ENCODE measurements around the gene CFAP68.
"Not testable (repeated sequence)": the region's sequence is repeated elsewhere in the genome, so short reads cannot be mapped to it uniquely, and the experiment has no call there.

The CFAP68 gene

DNA sequence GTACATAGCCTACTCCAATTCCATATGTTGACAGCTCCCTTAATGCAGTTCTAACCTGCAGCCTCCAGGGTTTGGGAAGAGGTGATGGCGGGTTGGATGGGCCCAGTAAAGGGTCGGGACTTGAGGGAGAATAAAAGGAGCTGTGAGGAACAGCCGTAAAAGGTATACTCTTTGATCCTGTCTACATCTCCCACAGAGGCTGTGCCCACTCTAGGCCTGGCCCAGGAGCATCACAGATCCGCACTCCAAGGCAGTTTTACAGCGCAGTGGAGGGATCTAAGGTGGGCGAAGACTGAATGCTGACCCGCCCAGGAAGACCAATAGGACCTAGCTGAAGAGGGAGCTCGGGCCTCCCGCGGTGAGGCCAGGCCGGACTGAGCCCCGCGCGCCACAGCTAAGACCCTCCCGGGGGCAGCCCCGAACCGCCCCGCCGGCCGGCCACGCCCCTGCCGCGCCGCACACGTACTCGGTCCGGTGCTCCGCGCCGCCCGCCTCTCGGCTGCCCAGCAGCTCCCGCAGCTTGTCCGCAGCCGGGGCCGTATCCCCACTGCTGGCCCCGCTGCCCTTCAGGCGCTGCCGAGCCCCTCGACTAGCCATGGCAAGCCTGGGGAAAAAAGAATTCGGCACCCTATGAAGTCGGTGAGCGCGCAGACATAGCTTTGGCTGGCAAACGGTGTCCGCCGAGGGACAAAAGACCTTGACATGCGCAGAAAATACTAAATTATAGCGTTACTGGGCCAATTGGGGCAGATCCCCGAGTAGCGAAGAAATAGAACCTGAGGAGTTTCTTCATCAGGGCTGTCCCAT lies 8.3 kb upstream of the CFAP68 start, which contains the start of gene ALG9:
ALG9 (minus strand) TSS at position 696 of the 807 bp plus-strand sequence; CDS start at position 597, 99 bp downstream.
- Histone ChIP-seq H3K27me3 (ENCODE audit: control insufficient read depth in 1 of 2, insufficient read depth in 2 of 2, low read length in 2 of 2) (no peaks in the 10 kb centered on the region), H3K4me3 (ENCODE audit: low read depth in 1 of 2, low read length in 2 of 2) (peak within 1 kb of the TSS; percentile 83 to 97), H3K4me1 (ENCODE audit: insufficient read depth, low read length) (peaks cover 18% of the 10 kb centered on the region), H3K36me3 (ENCODE audit: insufficient read depth, low read length) (peaks cover 32% of the 10 kb centered on the region), H3K9me3 (ENCODE audit: low read length) (no peaks in the 10 kb centered on the region), H3K27ac (ENCODE audit: low read depth, low read length) (peak within 1 kb of the TSS; percentile 89), H3K9ac (ENCODE audit: low read length) (peak within 1 kb of the TSS; percentile 80)

DNA sequence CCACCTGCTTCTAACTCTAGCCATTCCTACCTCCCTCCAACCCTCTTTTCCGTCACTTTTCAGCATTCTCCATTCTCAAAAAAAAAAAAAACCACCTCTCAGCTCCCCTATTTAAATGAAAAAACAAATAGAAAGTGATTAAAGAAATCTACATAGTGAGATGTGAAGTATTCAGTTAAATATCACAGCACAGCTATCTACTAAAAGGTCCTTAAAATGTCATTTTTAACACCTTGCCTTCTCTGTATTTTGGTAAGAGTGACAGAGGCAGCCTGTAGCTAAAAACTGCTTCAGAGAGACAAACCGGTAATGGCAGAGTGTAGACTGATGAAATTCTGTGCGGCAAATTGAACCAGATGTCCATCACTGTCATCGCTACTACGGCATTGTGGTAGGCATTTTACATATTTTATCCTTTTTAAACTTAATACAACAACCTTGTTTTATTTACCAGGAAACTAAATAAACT lies 7.6 kb upstream of the CFAP68 start:
- no peaks in the 10 kb centered on the region for H3K9me3 ChIP-seq (ENCODE audit: low read length)
- H3K27ac ChIP-seq (ENCODE audit: low read depth, low read length) = peak overlapping the region; percentile 89
- peak overlapping the region; percentile 80 for H3K9ac ChIP-seq (ENCODE audit: low read length)
- peaks cover 26% of the 10 kb centered on the region for H3K36me3 ChIP-seq (ENCODE audit: insufficient read depth, low read length)
- peak overlapping the region; percentile 17 to 97 for H3K4me3 ChIP-seq (ENCODE audit: low read depth in 1 of 2, low read length in 2 of 2)
- peaks cover 18% of the 10 kb centered on the region for H3K4me1 ChIP-seq (ENCODE audit: insufficient read depth, low read length)
- no peaks in the 10 kb centered on the region for H3K27me3 ChIP-seq (ENCODE audit: control insufficient read depth in 1 of 2, insufficient read depth in 2 of 2, low read length in 2 of 2)

DNA sequence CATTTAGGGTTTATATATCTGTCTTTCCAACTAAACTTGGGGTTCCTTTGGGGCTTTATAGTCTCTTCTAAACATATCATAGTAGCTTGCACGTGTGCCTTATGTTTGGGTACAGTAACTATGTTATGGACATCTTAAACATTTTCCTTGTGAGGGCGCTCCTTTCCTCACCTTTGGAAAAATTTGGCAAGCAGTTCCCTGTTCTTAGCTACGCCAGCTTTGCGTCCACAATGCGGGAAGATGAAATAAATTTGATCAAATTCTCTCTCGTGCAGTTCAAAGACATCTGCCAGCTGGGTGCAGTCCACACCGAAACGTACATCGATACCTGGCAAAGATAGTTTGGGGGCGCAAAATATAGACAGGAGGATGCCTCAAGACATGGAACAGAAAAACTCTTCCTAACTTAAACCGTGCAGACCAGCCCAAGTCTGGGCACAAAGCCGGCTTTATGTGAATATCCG lies 924 bp upstream of the CFAP68 start:
- H3K36me3 ChIP-seq (ENCODE audit: insufficient read depth, low read length) = peaks cover 5% of the 10 kb centered on the region
- peaks cover 8% of the 10 kb centered on the region for H3K4me1 ChIP-seq (ENCODE audit: insufficient read depth, low read length)
- H3K27me3 ChIP-seq (ENCODE audit: control insufficient read depth in 1 of 2, insufficient read depth in 2 of 2, low read length in 2 of 2) = no peaks in the 10 kb centered on the region
- H3K9me3 ChIP-seq (ENCODE audit: low read length) = no peaks in the 10 kb centered on the region
- H3K4me3 ChIP-seq (ENCODE audit: low read depth in 1 of 2, low read length in 2 of 2) = peak overlapping the region; percentile 78 to 80
- peak overlapping the region; percentile 99 for H3K27ac ChIP-seq (ENCODE audit: low read depth, low read length)
- H3K9ac ChIP-seq (ENCODE audit: low read length) = peak overlapping the region; percentile 58

DNA sequence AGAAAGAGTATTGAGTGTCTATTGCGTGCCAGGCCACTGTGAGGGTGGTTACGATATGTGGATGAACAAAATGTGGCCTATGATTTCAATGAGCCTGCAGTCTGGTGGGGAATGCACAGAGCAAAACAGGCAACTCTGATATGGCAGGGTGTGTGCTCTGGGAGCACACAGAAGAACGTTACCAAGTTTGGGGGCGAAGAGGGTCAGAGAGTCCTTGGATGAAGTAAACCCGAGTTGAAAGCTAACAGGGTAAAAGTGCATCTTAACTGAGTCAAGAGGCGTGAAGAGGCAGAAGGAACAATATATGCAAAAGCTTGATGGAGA lies 258 bp downstream of the CFAP68 start:
- peaks cover 5% of the 10 kb centered on the region for H3K36me3 ChIP-seq (ENCODE audit: insufficient read depth, low read length)
- H3K27ac ChIP-seq (ENCODE audit: low read depth, low read length) = peak overlapping the region; percentile 99
- H3K4me3 ChIP-seq (ENCODE audit: low read depth in 1 of 2, low read length in 2 of 2) = peak overlapping the region; percentile 78 to 80
- H3K9me3 ChIP-seq (ENCODE audit: low read length) = no peaks in the 10 kb centered on the region
- peaks cover 8% of the 10 kb centered on the region for H3K4me1 ChIP-seq (ENCODE audit: insufficient read depth, low read length)
- peak overlapping the region; percentile 80 for H3K9ac ChIP-seq (ENCODE audit: low read length)
- no peaks in the 10 kb centered on the region for H3K27me3 ChIP-seq (ENCODE audit: control insufficient read depth in 1 of 2, insufficient read depth in 2 of 2, low read length in 2 of 2)

DNA sequence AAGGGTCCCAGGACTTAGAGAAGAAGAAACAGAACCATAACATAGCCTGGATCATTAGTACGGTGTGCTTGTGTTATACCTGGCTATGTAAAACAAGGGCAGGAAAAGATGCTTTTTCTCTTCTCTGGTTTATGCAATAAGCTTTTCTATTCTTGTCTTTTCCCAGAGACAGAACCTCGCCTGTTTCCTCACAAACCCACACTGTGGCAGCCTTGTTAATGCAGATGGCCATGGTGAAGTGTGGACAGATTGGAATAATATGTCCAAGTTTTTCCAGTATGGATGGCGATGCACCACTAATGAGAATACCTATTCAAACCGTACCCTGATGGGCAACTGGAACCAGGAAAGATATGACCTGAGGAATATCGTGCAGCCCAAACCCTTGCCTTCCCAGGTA lies 2.9 kb downstream of the CFAP68 start:
- Histone ChIP-seq H3K9me3 (ENCODE audit: low read length) (no peaks in the 10 kb centered on the region), H3K9ac (ENCODE audit: low read length) (no peak overlapping the region), H3K4me1 (ENCODE audit: insufficient read depth, low read length) (peaks cover 8% of the 10 kb centered on the region), H3K4me3 (ENCODE audit: low read depth in 1 of 2, low read length in 2 of 2) (no peak overlapping the region), H3K27me3 (ENCODE audit: control insufficient read depth in 1 of 2, insufficient read depth in 2 of 2, low read length in 2 of 2) (no peaks in the 10 kb centered on the region), H3K27ac (ENCODE audit: low read depth, low read length) (no peak overlapping the region), H3K36me3 (ENCODE audit: insufficient read depth, low read length) (no peaks in the 10 kb centered on the region)

DNA sequence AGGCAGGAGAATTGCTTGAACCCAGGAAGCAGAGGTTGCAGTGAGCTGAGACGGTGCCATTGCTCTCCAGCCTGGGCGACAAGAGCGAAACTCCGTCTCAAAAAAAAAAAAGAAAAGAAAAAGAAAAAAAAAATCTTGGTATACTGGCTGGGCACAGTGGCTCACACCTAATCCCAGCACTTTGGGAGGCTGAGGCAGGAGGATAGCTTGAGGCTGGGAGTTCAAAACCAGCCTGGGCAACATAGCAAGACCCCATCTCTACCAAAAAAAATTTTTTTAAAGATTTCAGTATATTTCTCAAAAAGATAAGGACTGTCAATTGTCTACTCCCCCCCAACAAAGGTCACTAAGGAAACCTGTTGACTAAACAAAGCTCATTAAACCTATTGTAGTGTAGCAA lies 5.7 kb downstream of the CFAP68 start:
- not testable (repeated sequence) for H3K36me3 ChIP-seq (ENCODE audit: insufficient read depth, low read length); H3K9me3 ChIP-seq (ENCODE audit: low read length); H3K9ac ChIP-seq (ENCODE audit: low read length); H3K4me1 ChIP-seq (ENCODE audit: insufficient read depth, low read length); H3K27me3 ChIP-seq (ENCODE audit: control insufficient read depth in 1 of 2, insufficient read depth in 2 of 2, low read length in 2 of 2); H3K27ac ChIP-seq (ENCODE audit: low read depth, low read length); H3K4me3 ChIP-seq (ENCODE audit: low read depth in 1 of 2, low read length in 2 of 2)

DNA sequence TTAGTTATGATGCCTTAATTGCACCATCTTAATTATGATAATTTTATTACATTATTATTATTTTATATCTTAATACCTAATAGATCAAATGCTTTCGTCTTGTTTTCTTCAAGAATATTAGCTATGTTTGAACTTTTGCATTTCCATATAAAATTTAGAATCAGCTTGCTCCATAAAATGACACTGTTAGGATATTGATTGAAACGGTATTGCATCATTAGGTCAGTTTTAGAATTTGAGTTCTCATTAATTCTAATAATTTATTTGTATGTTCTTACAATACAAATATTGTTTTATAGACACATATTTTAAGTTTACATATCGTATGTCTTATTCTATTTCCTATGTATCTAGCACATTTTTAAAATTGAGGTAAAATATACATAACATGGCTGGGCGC lies 6.7 kb downstream of the CFAP68 start:
- Histone ChIP-seq H3K4me3 (ENCODE audit: low read depth in 1 of 2, low read length in 2 of 2) (no peak overlapping the region), H3K27ac (ENCODE audit: low read depth, low read length) (no peak overlapping the region), H3K36me3 (ENCODE audit: insufficient read depth, low read length) (no peaks in the 10 kb centered on the region), H3K9ac (ENCODE audit: low read length) (no peak overlapping the region), H3K4me1 (ENCODE audit: insufficient read depth, low read length) (no peaks in the 10 kb centered on the region), H3K9me3 (ENCODE audit: low read length) (no peaks in the 10 kb centered on the region), H3K27me3 (ENCODE audit: control insufficient read depth in 1 of 2, insufficient read depth in 2 of 2, low read length in 2 of 2) (no peaks in the 10 kb centered on the region)

DNA sequence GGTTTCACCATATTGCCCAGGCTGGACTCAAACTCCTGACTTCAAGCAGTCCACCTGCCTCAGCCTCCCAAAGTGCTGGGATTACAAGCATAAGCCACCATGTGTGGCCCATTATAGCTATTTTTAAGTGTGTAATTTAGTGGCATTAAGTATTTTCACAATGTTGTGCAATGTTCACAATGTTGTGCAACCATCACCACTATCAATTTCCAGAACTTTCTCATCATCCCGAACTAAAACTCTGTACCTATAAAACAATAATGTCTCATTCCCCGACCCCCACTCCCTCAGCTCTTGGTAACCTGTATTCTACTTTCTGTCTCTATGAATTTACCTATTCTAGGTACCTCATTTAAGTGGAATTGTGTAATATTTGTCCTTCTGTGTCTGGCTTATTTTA lies 7.5 kb downstream of the CFAP68 start:
- Histone ChIP-seq H3K9me3 (ENCODE audit: low read length) (no peaks in the 10 kb centered on the region), H3K9ac (ENCODE audit: low read length) (no peak overlapping the region), H3K36me3 (ENCODE audit: insufficient read depth, low read length) (no peaks in the 10 kb centered on the region), H3K4me3 (ENCODE audit: low read depth in 1 of 2, low read length in 2 of 2) (no peak overlapping the region), H3K27ac (ENCODE audit: low read depth, low read length) (no peak overlapping the region), H3K27me3 (ENCODE audit: control insufficient read depth in 1 of 2, insufficient read depth in 2 of 2, low read length in 2 of 2) (no peaks in the 10 kb centered on the region), H3K4me1 (ENCODE audit: insufficient read depth, low read length) (no peaks in the 10 kb centered on the region)

DNA sequence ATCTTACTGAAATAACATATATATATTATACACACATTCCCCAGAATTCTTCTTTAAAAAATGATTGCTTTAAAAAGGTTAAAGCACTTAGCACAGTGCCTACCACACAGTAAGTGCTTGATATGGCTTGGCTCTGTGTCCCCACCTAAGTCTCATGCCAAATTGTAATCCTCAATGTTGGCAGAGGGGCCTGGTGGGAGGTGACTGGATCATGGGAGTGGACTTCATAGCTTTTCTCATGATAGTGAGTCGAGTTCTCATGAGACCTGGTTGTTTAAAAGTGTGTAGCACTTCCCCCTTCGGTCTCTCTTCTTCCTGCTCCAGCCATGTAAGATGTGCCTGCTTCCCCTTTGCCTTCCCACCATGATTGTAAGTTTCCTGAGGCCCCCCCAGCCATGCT lies 26.1 kb downstream of the CFAP68 start:
- Histone ChIP-seq H3K27me3 (ENCODE audit: control insufficient read depth in 1 of 2, insufficient read depth in 2 of 2, low read length in 2 of 2) (no peaks in the 10 kb centered on the region), H3K4me3 (ENCODE audit: low read depth in 1 of 2, low read length in 2 of 2) (no peak overlapping the region), H3K9me3 (ENCODE audit: low read length) (no peaks in the 10 kb centered on the region), H3K36me3 (ENCODE audit: insufficient read depth, low read length) (peaks cover 27% of the 10 kb centered on the region), H3K4me1 (ENCODE audit: insufficient read depth, low read length) (peaks cover 15% of the 10 kb centered on the region), H3K9ac (ENCODE audit: low read length) (no peak overlapping the region), H3K27ac (ENCODE audit: low read depth, low read length) (no peak overlapping the region)

DNA sequence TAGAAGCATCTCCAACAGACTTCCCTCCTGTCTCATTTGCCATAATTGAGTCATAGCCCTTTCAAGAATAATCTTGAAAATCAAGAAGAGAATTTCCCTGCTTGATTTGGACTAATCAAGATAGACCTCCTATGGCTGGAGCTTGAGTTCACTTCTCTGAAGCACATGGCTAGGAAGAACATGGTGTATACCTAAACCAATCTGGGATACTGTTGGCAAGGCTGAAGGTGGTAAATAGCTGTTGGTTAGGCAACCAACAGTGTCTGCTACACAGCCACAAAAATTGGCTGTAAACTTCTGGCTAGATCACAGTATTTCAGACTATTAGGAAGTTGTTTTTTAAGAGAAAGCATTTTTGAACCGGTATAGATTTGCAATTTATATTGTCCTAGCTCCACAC lies 27.3 kb downstream of the CFAP68 start:
- Histone ChIP-seq H3K36me3 (ENCODE audit: insufficient read depth, low read length) (peaks cover 27% of the 10 kb centered on the region), H3K9ac (ENCODE audit: low read length) (no peak overlapping the region), H3K4me3 (ENCODE audit: low read depth in 1 of 2, low read length in 2 of 2) (no peak overlapping the region), H3K27me3 (ENCODE audit: control insufficient read depth in 1 of 2, insufficient read depth in 2 of 2, low read length in 2 of 2) (no peaks in the 10 kb centered on the region), H3K4me1 (ENCODE audit: insufficient read depth, low read length) (peaks cover 16% of the 10 kb centered on the region), H3K9me3 (ENCODE audit: low read length) (no peaks in the 10 kb centered on the region), H3K27ac (ENCODE audit: low read depth, low read length) (no peak overlapping the region)

DNA sequence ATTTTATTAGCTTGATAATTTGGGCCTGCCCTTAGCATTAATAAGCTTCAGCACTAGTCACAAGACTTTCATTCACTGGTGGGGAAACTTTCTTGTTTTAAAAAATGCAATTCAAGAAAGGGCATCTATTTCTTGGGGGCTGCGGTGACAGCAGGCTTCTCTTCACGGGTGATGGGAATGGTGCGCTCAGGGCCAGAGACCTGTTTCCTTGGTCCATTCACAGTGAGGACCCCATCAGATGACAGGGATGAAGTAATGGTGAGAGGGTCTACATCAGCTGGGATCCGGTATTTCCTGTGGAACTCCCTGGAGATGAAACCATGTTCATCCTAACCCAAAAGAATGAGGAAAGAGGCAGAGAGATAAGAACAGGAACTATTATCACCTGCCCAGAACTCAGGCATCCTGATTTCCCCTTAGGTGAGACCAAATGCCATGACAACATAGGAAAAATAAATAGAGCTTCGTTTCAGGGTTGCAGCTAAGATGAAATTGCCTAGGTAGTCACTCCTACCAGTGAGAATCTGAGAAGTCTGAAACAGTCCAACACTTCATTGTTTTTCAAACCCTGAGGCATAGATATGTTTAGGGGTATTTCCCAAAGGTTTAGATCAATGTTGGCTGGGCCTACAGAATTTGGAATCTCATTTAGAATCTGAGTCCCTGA lies 29.4 kb downstream of the CFAP68 start:
- no peaks in the 10 kb centered on the region for H3K27me3 ChIP-seq (ENCODE audit: control insufficient read depth in 1 of 2, insufficient read depth in 2 of 2, low read length in 2 of 2)
- peak overlapping the region; percentile 95 for H3K27ac ChIP-seq (ENCODE audit: low read depth, low read length)
- H3K4me3 ChIP-seq (ENCODE audit: low read depth in 1 of 2, low read length in 2 of 2) = no peak overlapping the region
- no peak overlapping the region for H3K9ac ChIP-seq (ENCODE audit: low read length)
- peaks cover 27% of the 10 kb centered on the region for H3K36me3 ChIP-seq (ENCODE audit: insufficient read depth, low read length)
- H3K9me3 ChIP-seq (ENCODE audit: low read length) = no peaks in the 10 kb centered on the region
- H3K4me1 ChIP-seq (ENCODE audit: insufficient read depth, low read length) = peaks cover 23% of the 10 kb centered on the region
